CD4-positive, alpha-beta T cell treated with Interleukin-12 subunit alpha and Interleukin-12 subunit beta, for 1 hour (primary cell): ENCODE measurements around the gene XPR1.

Experiments used
- DNase-seq: peaks from one replicate; pipeline ENCODE4 v3.0.0-alpha.2; 2020

The XPR1 gene

GRCh38 chr1:180919183-180919700 is 287.4 kb downstream of the XPR1 start:
- no peak for DNase-seq

- DNase-seq = no peak
Measured at GRCh38 chr1:180920193-180920592, 288.4 kb downstream of the XPR1 start.

GRCh38 chr1:180920702-180921101 is 288.9 kb downstream of the XPR1 start:
- no peak for DNase-seq

GRCh38 chr1:180921386-180921785 is 289.6 kb downstream of the XPR1 start:
- DNase-seq = no peak

- DNase-seq = no peak
Measured at GRCh38 chr1:180921891-180922630, 290.2 kb downstream of the XPR1 start.

DNA sequence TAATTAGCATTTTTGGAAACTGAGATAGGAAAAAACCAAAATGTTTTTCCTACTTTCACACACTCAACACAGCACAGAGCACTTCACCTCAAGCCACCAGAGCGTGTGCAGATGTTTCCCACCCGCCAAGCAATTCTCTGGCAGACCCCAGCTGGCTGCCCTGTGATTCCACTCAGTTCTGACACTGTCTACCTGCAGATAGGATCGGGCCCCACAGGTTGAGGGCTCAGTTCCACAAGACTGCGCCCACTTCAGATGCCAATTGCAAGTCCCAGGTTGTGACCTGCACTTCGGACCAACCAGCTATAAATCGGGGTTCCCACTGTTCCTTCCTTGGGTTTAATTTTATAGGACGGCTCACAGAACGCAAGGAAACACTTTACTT is 290.8 kb downstream of the XPR1 start:
- no peak for DNase-seq

GRCh38 chr1:180923021-180923841 is 291.4 kb downstream of the XPR1 start:
- DNase-seq = no peak

GRCh38 chr1:180923887-180924286 is 292.1 kb downstream of the XPR1 start:
- no peak for DNase-seq

DNA sequence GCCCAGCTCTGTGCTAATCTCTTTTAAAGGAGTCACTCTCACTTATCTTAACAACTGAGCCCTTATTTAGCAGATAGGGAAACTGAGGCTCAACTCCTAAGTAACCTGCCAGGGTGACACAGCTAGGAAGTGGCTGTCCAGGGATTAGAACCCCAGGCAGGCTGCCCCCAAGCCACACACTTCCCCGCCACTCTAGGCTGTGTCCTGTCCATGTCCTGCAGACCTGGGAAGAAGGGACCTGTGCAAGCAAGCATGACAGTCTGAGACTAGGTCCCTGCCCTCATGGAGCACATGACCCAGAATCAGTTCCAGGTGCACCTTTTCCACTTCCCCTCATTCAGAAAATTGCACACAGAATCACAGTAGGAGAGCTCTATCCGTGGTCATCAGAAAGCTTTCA is 293.1 kb downstream of the XPR1 start:
- DNase-seq = no peak

GRCh38 chr1:180925471-180926051 is 293.7 kb downstream of the XPR1 start:
- DNase-seq = no peak

- no peak for DNase-seq
Measured at GRCh38 chr1:180926164-180926981, 294.6 kb downstream of the XPR1 start.

- DNase-seq = no peak
Measured at GRCh38 chr1:180927348-180927747, 295.5 kb downstream of the XPR1 start.

DNA sequence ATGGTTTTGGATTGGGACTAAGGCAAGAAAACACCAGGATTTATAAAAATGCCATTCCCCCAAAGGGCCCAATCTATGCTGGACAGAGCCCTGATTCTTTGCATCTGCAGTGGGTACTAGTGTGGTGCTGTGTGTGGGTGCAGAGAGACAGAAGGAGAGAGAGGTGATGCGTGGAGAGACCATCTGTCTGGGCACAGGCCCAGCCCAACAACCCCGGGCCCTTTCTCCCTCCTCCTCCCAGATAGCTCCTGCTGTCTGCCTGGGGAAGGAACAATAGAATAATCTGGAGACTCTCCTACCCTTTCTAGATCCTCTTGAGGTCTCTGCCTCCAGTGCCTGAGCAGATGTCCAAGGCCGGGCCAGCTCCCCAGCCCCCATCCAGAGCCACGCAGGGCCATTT is 296.0 kb downstream of the XPR1 start:
- no peak for DNase-seq

GRCh38 chr1:180928331-180929230 is 296.8 kb downstream of the XPR1 start:
- DNase-seq = no peak

DNA sequence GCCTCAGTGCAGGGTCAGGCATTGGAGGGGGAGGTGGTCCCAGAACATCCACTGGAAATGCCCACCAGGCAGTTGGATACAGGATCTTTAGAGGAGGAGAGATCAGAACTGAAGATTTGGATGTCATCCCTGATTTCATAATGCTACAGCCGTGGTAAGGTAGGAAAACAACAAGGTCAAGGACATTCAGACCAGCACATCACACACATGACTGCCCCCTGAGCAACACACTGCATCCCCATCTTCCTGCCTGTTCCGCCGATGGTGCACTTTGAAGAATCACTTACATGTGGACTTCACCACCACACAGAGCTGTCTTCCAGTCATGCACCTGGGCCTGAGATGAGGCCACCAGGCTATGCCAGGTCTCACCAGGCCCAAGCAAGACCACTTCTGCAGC is 297.6 kb downstream of the XPR1 start:
- DNase-seq = no peak

- no peak for DNase-seq
Measured at GRCh38 chr1:180930687-180931086, 298.9 kb downstream of the XPR1 start.

DNA sequence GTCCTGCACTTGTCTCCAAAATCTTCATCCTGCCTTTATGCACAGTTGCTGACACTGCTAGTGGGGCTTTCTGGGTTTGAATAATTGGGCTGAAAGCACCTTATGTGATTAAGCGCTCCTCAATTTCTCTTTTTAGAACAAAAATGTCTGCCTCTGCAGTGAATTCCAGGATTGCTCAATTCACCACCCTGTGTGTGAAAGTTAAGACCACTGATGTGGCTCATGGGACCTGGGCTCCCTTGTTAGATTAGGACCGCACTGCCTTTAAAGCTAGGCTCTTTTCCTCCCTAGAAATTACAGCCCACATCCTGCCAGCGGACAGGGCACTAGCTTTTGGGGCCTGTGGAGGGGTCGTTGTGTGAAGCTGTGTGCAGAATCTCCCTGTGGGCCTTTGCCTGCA is 299.7 kb downstream of the XPR1 start:
- no peak for DNase-seq

- DNase-seq = no peak
Measured at GRCh38 chr1:180932378-180932777, 300.6 kb downstream of the XPR1 start.

- DNase-seq = no peak
Measured at GRCh38 chr1:180933141-180933540, 301.3 kb downstream of the XPR1 start.

- no peak for DNase-seq
Measured at GRCh38 chr1:180934563-180934962, 302.7 kb downstream of the XPR1 start.

GRCh38 chr1:180935326-180936109 is 303.7 kb downstream of the XPR1 start:
- no peak for DNase-seq
